GM23248 (cell line): ENCODE measurements around the gene FARP1.

ENCODE experiments used
- EZH2 ChIP-seq: fragments of 200-600 bp; sonication (generic); IDR thresholded peaks from 2 replicates; pipeline ENCODE4 v1.6.1; 2018; ENCODE audit warnings: antibody characterized with exemption, mild to moderate bottlenecking; ENCODE audit not compliant: insufficient read depth, poor library complexity, severe bottlenecking
- EZH2phosphoT487 ChIP-seq: fragments of 200-600 bp; sonication (generic); IDR thresholded peaks from 2 replicates; pipeline ENCODE4 v1.6.1; 2018; ENCODE audit warnings: antibody characterized with exemption, moderate library complexity, mild to moderate bottlenecking, low read depth; ENCODE audit not compliant: insufficient read depth

DNA sequence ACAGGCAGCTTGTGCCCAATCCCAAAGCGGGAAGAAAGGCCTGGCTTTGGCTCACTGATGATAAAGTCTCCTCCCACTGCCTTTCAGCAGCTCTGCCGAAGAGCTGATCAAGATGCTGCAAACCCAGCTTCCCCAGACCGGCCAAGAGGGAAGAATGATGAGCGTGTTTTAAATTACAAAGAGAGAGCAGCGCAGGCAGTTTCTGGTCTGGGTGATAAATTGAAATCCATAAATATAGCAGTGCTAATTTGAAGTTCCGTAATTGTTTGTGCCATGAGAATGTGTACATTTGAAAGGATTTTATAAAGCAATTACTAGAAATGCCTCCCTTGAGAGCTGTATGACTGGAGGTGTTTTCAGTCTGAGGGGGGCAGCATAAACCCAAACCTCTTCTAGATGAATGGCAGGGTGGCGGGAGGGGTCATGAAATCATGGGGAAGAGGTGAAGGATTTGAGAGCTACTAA is 262.2 kb downstream of the FARP1 start:
- TF ChIP-seq EZH2 = no peak
- TF ChIP-seq EZH2phosphoT487 = no peak
